HG03571 (cell line): ENCODE results near the gene C2.
"Not testable (repeated sequence)": the region's sequence is repeated elsewhere in the genome, so short reads cannot be mapped to it uniquely, and the experiment has no call there.

ENCODE experiments used
- ATAC-seq: cut with Tn5 transposase; IDR thresholded peaks from one replicate; pipeline ENCODE4 v1.9.1; 2021; ENCODE audit not compliant: unreplicated experiment

C2 gene

DNA sequence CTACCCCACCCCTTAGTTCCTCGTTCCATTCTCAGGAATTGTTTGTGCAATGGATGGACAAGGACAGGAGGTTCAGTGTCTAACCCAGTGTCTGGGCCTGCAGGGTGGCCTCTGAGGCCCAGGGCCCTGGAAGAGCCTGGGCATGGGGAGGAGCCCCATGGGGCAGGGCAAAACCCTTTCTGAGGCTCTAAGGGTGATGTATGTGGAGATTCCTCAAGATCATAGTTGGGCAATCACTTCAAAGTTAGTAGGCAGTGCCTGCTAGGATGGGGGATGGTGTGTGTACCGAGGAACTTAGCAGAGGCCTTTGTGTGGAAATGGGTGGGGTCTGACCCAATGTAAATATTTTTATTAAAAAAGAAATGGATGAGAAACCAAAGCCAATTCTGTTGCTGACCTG, 6.7 kb upstream of the C2 start:
- no peak for ATAC-seq

DNA sequence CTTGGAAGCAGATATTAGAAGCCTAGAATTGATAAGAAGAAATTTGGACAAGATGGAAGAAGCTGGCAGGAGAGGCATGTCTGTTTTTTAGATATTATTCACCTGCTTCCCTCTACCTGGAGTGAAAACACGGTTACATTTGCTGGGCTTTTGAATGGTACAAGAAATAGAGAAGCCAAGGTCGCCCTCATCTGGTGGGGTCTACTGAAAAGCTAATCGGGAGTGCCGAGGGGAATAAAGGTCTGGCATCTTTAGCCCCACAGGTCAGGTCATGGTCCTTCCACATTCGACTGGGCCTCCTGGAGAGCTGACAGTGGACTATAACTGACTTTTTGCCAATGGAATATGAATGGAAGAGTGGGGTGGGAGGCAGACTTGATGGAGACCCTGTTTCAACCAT, 4.6 kb upstream of the C2 start:
- no peak for ATAC-seq

GRCh38 chr6:31927863-31928671, 550 bp downstream of the C2 start:
- no peak for ATAC-seq

- no peak for ATAC-seq
Measured at GRCh38 chr6:31928672-31928939, 1.1 kb downstream of the C2 start.

DNA sequence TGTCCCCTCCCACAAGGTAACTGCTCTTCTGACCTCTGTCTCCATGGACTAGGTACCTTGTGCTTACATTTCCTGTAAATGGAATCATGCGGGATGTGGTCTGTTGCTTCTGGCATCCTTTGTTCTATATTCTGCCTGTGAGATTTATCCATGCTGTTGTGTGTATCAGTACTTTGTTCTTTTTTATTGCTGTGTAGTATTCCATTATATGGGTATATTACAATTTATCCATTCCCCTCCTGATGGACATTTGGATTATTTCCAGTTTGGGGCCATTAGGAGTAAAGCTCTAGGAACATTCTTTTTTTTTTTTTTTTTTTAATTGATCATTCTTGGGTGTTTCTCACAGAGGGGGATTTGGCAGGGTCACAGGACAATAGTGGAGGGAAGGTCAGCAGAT, 3.4 kb downstream of the C2 start:
- no peak for ATAC-seq

- not testable (repeated sequence) for ATAC-seq
Measured at GRCh38 chr6:31932137-31932536, 4.6 kb downstream of the C2 start.

- no peak for ATAC-seq
Measured at GRCh38 chr6:31933537-31933936, 6.0 kb downstream of the C2 start.

DNA sequence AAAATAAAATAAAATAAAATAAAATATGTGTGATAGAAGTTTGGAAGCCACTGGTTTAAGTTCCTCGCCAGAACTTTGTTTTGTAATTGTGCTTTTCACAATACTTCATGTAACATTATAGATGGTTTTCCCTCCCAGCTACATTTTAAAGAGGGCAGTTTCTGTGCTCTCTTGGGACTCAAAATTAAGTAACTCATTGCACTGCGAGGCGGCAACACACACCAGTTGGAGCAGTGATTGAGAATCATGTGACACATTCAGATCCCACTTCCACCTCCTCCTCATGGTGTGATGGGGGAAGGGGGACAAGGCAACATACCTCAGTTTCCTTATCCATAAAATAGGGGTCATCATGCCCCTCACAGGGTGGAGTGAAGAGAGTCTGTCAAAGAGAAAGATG, 7.5 kb downstream of the C2 start:
- no peak for ATAC-seq

DNA sequence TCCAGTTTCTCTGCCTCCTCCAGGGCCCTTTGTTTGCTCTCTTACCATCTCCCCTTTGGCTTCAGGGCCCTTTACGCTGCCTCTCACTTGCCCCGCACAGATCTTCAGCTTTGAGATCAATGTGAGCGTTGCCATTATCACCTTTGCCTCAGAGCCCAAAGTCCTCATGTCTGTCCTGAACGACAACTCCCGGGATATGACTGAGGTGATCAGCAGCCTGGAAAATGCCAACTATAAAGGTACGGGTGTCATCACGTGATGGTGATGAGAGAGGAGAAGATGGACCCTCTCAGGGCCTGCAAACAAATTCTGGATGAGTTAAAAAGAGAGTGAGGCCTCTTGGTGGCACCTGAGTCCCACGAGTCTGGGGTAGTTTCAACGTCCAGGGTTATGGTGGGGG, 8.3 kb downstream of the C2 start:
- no peak for ATAC-seq

- no peak for ATAC-seq
Measured at GRCh38 chr6:31940256-31940664, 12.7 kb downstream of the C2 start.

DNA sequence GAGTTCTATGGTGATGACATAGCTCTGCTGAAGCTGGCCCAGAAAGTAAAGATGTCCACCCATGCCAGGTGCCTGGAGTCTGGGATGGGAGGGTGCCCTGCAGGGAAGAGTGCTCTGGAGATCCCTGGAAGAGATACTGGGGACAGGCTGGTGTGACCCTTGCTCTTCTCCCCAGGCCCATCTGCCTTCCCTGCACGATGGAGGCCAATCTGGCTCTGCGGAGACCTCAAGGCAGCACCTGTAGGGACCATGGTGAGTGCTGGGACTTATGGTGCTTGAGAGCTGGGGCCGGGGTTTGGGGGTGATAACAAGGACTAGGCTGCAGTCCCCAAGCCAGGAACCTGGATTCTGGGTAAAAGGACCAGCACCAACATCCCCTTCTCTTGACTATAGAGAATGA, 16.2 kb downstream of the C2 start:
- ATAC-seq: no peak

DNA sequence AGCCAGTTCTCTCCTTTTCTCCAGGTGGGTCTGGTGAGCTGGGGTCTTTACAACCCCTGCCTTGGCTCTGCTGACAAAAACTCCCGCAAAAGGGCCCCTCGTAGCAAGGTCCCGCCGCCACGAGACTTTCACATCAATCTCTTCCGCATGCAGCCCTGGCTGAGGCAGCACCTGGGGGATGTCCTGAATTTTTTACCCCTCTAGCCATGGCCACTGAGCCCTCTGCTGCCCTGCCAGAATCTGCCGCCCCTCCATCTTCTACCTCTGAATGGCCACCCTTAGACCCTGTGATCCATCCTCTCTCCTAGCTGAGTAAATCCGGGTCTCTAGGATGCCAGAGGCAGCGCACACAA, 17.6 kb downstream of the C2 start:
- no peak for ATAC-seq

DNA sequence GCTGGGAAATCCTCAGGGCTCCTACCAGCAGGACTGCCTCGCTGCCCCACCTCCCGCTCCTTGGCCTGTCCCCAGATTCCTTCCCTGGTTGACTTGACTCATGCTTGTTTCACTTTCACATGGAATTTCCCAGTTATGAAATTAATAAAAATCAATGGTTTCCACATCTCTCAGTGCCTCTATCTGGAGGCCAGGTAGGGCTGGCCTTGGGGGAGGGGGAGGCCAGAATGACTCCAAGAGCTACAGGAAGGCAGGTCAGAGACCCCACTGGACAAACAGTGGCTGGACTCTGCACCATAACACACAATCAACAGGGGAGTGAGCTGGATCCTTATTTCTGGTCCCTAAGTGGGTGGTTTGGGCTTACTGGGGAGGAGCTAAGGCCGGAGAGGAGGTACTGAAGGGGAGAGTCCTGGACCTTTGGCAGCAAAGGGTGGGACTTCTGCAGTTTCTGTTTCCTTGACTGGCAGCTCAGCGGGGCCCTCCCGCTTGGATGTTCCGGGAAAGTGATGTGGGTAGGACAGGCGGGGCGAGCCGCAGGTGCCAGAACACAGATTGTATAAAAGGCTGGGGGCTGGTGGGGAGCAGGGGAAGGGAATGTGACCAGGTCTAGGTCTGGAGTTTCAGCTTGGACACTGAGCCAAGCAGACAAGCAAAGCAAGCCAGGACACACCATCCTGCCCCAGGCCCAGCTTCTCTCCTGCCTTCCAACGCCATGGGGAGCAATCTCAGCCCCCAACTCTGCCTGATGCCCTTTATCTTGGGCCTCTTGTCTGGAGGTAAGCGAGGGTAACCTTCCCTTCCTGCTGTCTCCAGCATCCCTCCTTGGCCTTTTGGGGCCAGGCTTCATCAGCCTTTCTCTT, 18.2 kb downstream of the C2 start, which contains the start of gene CFB:
CFB (plus strand) TSS at position 589 of the 863 bp plus-strand sequence; CDS start at position 716, 127 bp downstream.
- no peak for ATAC-seq

GRCh38 chr6:31946370-31946885, 18.9 kb downstream of the C2 start:
- ATAC-seq: no peak

DNA sequence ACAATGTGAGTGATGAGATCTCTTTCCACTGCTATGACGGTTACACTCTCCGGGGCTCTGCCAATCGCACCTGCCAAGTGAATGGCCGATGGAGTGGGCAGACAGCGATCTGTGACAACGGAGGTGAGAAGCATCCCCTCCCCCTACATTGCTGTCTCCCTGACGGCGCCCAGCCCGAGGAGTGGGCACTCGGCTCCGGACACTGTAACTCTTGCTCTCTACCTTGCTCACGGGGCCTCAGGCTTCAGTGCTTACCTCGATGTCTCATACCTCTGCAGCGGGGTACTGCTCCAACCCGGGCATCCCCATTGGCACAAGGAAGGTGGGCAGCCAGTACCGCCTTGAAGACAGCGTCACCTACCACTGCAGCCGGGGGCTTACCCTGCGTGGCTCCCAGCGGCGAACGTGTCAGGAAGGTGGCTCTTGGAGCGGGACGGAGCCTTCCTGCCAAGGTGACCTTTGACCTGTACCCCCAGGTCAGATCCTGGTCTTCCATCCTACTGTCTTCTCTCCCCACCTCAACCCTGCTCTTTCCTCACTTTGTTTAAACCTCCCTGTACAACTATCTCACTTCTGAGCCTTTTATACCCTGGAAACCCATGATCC, 19.7 kb downstream of the C2 start:
- ATAC-seq: no peak

GRCh38 chr6:31947864-31948263, 20.3 kb downstream of the C2 start:
- no peak for ATAC-seq

GRCh38 chr6:31948306-31948705, 20.8 kb downstream of the C2 start:
- ATAC-seq: no peak

- no peak for ATAC-seq
Measured at GRCh38 chr6:31948753-31949413, 21.4 kb downstream of the C2 start.

- ATAC-seq: no peak
Measured at GRCh38 chr6:31949926-31950548, 22.5 kb downstream of the C2 start.

GRCh38 chr6:31952140-31952805, 24.8 kb downstream of the C2 start:
- ATAC-seq: no peak
